Stimulated activated CD8-positive, alpha-beta memory T cell treated with anti-CD3 and anti-CD28 coated beads, Interleukin-4, amount 100 ng/mL, for 4 hours (primary cell): ENCODE data around the gene CSNK1G2.
"Not testable (repeated sequence)": the region's sequence is repeated elsewhere in the genome, so short reads cannot be mapped to it uniquely, and the experiment has no call there.

Experiments
- DNase-seq, 2 donors: peaks; one replicate each; pipeline ENCODE4 v3.0.0-alpha.2; 2020; ENCODE audit warnings: low read depth in 2 of 2, low spot score in 1 of 2

CSNK1G2 gene

GRCh38 chr19:1987197-1988187 is 46.5 kb downstream of the CSNK1G2 start:
- DNase-seq: no peak

- DNase-seq: not testable (repeated sequence)
These were observed 47.5 kb downstream of the CSNK1G2 start for GRCh38 chr19:1988464-1988863.

GRCh38 chr19:1989513-1990229 is 48.7 kb downstream of the CSNK1G2 start:
- no peak for DNase-seq

GRCh38 chr19:1990230-1991017 is 49.5 kb downstream of the CSNK1G2 start:
- DNase-seq: no peak

GRCh38 chr19:1991018-1991913 is 50.3 kb downstream of the CSNK1G2 start:
- DNase-seq: no peak

- DNase-seq: no peak
These were observed 51.8 kb downstream of the CSNK1G2 start for GRCh38 chr19:1992759-1993260.

GRCh38 chr19:1997353-1998233 is 56.6 kb downstream of the CSNK1G2 start:
- DNase-seq: no peak

- no peak for DNase-seq
These were observed 58.0 kb downstream of the CSNK1G2 start for GRCh38 chr19:1998712-1999708.

- no peak for DNase-seq
These were observed 59.0 kb downstream of the CSNK1G2 start for GRCh38 chr19:1999856-2000515.

- DNase-seq: no peak
These were observed 62.9 kb downstream of the CSNK1G2 start for GRCh38 chr19:2003874-2004273.

GRCh38 chr19:2010135-2010668 is 69.2 kb downstream of the CSNK1G2 start:
- DNase-seq: no peak

- no peak for DNase-seq
These were observed 70.2 kb downstream of the CSNK1G2 start for GRCh38 chr19:2011169-2011568.

GRCh38 chr19:2012941-2013682 is 72.1 kb downstream of the CSNK1G2 start:
- DNase-seq: no peak

- DNase-seq: no peak
These were observed 72.7 kb downstream of the CSNK1G2 start for GRCh38 chr19:2013683-2013961.

- no peak for DNase-seq
These were observed 73.2 kb downstream of the CSNK1G2 start for GRCh38 chr19:2014131-2014571.

- no peak for DNase-seq
These were observed 74.0 kb downstream of the CSNK1G2 start for GRCh38 chr19:2014731-2015607.
